Stimulated activated CD8-positive, alpha-beta memory T cell treated with anti-CD3 and anti-CD28 coated beads, Interleukin-12 subunit alpha, Interleukin-12 subunit beta, amount 100 ng/mL, for 4 hours (primary cell): Measurements from ENCODE around the gene PPP1CB.

Experiments
- DNase-seq: peaks from one replicate; pipeline ENCODE4 v3.0.0-alpha.2; 2020; ENCODE audit warnings: low read depth

Gene PPP1CB

GRCh38 chr2:28745225-28745624, 6.4 kb upstream of the PPP1CB start:
- DNase-seq: no peak

- DNase-seq: no peak
These were observed 5.8 kb upstream of the PPP1CB start for GRCh38 chr2:28745876-28746275.

DNA sequence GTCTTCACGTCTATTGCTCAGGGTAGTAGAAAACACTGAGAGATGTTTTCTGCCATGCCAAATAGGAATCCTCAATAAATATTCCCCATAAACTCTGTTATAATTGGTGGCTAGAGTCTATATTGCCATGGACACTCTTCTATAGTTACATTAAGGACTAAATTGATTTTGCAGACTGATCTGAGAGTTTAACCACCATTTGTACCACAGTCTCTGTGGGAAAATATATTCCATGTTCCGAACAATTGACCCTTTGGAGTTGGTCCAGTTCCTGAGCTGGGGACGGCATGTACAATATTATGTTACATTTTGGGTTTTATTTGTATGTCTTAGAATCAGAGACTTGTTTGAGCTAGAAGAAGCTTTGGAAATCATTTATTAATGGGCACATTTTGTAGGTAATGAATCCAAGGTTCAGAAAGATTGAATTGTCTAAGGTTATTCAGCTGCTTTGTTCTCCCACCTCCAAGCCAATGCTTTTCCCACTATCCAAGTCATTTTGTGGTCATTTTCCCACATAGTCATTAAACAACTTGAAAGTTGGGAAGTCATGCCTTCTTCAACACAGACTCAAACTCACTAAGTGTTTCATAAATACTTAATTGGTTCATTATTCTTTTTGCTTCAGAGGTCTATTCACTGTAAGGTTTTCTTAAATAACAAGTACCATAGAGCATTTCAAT, 5.1 kb upstream of the PPP1CB start:
- no peak for DNase-seq

GRCh38 chr2:28747714-28748113, 3.9 kb upstream of the PPP1CB start:
- DNase-seq: no peak

DNA sequence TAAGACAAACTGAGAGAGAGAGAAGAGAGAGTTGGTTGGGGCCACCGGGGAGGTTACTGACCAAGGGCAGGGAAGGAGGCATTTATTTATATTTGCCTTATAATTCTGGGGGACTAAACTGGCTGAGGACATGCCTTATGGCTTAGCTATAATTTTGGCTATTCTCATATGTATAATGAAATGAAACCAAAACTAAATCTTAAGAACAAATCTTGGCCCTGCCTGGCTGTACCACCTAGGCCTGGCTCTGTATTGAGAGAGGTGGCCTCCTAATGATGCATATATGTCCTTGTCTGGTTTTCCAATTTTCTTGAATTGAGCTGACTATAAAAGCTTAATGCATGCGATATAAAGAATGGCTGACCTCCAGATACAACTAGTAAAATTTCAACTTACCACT, 3.5 kb upstream of the PPP1CB start:
- no peak for DNase-seq

DNA sequence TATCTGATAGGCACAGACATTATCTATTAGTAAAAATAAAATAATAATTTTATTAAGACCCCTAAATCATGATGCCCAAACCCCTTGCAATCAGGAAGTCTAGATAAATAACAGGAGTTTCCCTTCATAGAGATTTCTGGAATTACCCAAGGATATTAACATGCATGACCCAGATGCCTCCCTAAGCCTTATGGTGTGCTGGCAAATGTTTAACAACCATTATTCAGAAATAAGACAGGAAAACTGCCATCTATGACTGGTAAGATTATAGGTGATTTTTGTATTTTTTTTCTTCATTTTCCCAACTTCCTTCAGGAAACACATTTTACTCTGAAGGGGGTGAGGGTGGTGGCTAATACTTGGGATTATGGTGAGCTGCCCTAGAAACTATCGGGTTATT, 2.7 kb upstream of the PPP1CB start:
- no peak for DNase-seq

DNA sequence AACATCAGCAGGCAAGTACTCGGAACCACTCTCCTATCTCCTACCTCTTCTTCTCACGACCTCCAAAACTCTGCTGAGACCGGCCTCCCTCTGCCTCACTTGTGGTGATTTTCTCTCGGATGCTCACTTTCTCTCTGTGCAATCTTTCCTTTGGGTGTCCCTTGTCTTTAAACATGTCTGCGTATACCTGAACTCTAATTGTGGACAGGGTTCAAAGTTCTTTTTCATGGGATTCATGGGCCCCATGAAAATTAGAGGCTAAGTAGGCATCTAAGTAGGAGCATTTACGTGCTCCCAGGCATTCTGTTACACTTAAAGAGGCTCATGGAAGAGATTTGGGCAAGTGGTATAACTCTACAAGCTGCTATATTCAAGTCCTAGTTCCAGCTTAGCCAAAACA, 2.1 kb upstream of the PPP1CB start:
- no peak for DNase-seq

DNA sequence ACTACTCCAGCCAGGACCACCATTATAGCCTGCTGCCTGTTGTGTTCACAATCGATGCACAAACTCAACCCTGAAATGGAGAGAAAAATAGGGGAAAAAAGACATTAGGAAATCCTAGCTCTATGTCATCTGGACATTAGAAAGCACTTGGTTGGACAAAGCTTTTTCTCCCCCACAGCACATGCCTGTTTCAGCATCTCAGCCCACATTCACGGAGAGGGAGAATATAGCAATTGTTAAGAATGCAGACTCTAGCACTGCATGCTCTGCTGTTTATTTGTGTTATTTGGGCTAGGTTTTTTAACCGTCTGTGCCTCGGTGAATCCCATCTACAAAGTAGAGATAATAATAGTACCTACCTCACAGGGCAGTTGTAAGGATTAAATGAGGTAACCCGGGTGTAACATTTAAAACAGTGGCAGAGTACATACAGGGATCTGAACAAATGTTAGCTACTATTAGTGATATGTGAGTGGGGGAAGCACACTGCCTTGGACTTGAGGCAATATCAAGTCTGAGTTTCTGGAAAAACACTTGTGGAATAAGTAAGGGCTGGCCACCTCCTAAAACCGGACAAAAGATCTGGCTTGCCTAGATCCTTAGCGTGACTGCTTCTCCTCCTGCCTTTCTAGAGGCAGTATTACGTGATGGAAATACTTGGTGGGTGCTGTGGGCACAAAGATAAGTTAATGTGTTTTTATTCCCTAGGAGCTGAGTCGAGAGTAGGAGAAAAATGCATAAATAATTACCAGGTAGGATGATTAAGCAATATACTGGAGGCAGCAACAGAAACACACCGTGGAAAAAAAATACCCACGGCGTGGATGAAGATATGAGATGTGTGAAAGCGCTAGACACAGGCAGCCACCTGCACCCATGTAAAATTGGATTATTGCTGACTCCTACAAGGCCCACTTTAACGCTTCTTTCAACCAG, 1.0 kb upstream of the PPP1CB start:
- peak; percentile 6 for DNase-seq

DNA sequence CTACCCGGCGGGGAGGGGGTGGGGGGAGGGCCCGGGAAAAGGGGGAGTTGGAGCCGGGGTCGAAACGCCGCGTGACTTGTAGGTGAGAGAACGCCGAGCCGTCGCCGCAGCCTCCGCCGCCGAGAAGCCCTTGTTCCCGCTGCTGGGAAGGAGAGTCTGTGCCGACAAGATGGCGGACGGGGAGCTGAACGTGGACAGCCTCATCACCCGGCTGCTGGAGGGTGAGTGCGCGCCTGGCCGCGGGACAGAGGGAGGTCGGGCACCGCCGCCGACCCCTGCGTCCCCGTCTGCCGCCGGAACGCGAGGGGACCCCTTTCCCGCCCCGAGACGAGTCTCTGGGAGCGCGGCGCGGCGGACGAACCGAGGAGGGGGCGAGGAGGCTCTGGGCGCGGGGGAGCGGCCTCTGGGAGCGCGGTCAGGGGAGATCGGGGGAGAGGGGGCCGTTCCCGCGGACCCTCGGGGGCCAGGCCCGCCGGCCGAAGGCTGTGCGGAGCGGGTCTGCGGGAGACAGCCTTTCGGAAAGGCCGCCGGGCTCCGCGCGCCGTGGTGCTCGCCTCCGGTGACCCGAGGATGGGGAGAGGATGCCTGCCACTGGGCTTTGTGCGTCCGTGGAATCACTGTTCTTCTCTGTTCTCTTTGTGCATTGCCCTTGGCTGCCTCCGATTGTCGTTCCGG, 463 bp downstream of the PPP1CB start:
- no peak for DNase-seq

GRCh38 chr2:28752631-28753376, 1.2 kb downstream of the PPP1CB start:
- DNase-seq: no peak

DNA sequence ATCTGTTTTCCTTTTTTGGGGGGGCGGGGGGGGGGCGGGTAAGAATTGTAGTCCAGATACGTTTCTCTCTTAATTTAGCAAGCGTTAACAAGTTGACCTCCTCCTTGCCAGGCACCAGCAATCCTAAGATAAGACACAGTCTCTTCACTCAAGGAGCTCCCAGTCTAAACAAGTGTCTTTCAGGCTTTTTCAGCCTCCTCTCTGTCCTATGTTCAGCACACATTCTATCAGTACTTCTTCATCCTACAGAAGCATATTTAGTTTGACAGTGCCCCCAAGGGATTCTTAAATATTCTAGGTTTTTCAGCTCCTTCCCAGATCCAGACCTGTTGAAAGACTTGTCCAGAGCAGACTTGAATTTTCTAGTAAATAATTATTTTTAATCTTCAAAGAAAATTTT, 2.7 kb downstream of the PPP1CB start:
- DNase-seq: no peak

- no peak for DNase-seq
These were observed 3.8 kb downstream of the PPP1CB start for GRCh38 chr2:28755421-28755820.

DNA sequence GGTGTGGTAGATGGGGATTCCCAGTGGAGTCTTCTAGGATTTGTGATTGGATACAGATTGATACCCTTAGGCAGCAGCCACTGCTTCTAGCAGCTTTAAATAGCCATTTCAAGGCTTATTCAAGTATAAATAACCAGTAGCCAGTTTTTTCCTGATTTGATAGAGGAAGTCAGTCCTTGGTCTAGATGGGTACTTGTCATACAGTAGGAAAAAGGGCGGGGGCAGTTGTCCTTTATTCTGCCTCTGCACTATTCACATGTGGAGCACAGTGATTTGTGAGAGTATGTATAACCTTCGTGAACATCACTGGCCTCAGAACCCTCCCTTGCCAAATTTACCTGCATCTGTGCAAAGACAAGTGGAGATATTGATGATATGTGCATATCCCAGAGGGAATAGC, 6.8 kb downstream of the PPP1CB start:
- DNase-seq: no peak

GRCh38 chr2:28761420-28761819, 9.8 kb downstream of the PPP1CB start:
- DNase-seq: no peak

- no peak for DNase-seq
These were observed 13.5 kb downstream of the PPP1CB start for GRCh38 chr2:28764909-28765711.

GRCh38 chr2:28766070-28766469, 14.4 kb downstream of the PPP1CB start:
- DNase-seq: no peak

DNA sequence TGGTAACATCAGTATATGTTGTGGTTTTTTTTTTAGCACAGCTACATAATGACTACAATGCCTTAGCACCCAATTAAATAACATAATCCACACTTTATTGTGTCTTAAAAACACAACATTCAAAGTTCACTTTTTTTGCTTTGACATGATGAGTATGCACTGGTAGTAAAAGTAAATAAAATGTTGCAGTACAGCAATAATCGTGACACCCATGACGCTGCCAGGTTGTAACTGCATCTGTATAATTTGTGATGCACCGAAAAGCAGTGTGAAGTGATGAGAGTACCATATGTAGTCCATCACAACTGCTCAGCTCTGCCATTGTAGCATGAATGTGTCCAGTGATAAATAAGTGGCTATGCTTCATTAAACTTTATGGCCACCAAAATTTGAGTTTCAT, 15.7 kb downstream of the PPP1CB start:
- DNase-seq: no peak

- no peak for DNase-seq
These were observed 16.8 kb downstream of the PPP1CB start for GRCh38 chr2:28768422-28768821.

DNA sequence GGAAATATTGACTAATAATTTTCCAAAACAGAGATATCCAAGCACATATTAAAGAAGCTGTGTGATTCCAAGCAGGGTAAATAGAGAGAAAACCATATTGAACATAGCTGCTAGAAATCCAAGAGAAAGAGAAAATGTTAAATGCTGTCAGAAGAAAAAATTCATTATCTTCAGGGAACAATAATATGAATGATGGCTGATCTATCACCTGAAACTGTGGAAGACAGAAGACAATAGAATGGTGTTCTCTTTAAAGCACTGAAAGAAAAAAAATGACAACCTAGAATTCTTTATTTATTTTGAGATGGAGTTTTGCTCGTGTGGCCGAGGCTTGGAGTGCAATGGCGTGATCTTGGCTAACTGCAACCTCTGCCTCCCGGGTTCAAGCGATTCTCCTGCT, 17.3 kb downstream of the PPP1CB start:
- DNase-seq: no peak

- DNase-seq: no peak
These were observed 20.7 kb downstream of the PPP1CB start for GRCh38 chr2:28772351-28772750.

DNA sequence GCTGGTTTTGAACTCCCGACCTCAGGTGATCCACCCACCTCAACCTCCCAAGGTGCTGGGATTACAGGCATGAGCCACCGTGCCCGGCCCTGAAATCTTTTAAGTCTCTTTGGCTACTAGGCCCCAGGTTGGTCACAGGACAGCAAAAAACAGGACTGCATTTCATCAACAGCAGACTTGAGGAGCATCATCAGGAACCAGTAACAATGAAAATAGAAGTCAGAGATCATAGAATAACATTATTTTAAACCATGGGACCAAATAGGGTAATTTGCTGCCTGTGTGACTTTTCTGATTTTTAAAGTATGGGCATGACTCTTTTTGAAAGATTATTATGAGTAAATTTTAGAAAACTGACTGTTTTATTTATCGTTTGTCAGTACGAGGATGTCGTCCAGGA, 24.8 kb downstream of the PPP1CB start:
- DNase-seq: no peak
